LNCaP clone FGC (cell line): ENCODE results near the gene LYL1.

Source experiments
- DNase-seq: peaks from one replicate; pipeline ENCODE4 v3.0.0-alpha.2; 2011; ENCODE audit warnings: low read depth
- H3K4me3 ChIP-seq: 2 replicates; pipeline ENCODE4 v1.5.1; 2011; ENCODE audit warnings: mild to moderate bottlenecking, low read depth, low read length, control low read depth
- CTCF ChIP-seq: IDR thresholded peaks from 2 replicates; pipeline ENCODE4 v1.5.1; 2012; ENCODE audit warnings: mild to moderate bottlenecking; ENCODE audit not compliant: control insufficient read depth, insufficient read depth; ENCODE audit errors: extremely low read depth

Gene LYL1

GRCh38 chr19:13083008-13083404 is 19.7 kb downstream of the LYL1 start:
- H3K4me3 ChIP-seq = no peak overlapping the region
- no peak for TF ChIP-seq CTCF
- no peak for DNase-seq

GRCh38 chr19:13082192-13083007 is 20.3 kb downstream of the LYL1 start:
- no peak for DNase-seq
- no peak overlapping the region for H3K4me3 ChIP-seq
- no peak for TF ChIP-seq CTCF

GRCh38 chr19:13079542-13079986 is 23.1 kb downstream of the LYL1 start:
- DNase-seq = no peak
- no peak overlapping the region for H3K4me3 ChIP-seq
- TF ChIP-seq CTCF = no peak

- H3K4me3 ChIP-seq = no peak overlapping the region
- DNase-seq = no peak
- no peak for TF ChIP-seq CTCF
These were observed 23.6 kb downstream of the LYL1 start for GRCh38 chr19:13078897-13079541.

- TF ChIP-seq CTCF = no peak
- DNase-seq = no peak
- no peak overlapping the region for H3K4me3 ChIP-seq
These were observed 24.3 kb downstream of the LYL1 start for GRCh38 chr19:13078381-13078780.

GRCh38 chr19:13077240-13077639 is 25.4 kb downstream of the LYL1 start:
- no peak for DNase-seq
- no peak overlapping the region for H3K4me3 ChIP-seq
- no peak for TF ChIP-seq CTCF
